K562 (cell line): Measurements from ENCODE around the gene AP2A2.

Experiments used
- CBX3 ChIP-seq, 2 experiments: IDR thresholded peaks; 1 replicate in 1 of 2; 2 replicates in 1 of 2; pipeline ENCODE4 v1.6.1; 2012; ENCODE audit warnings: inconsistent platforms in 2 of 2, low read length in 2 of 2, borderline replicate concordance in 1 of 2, control low read depth in 1 of 2
- CCAR2 ChIP-seq: fragments of 200-400 bp; formaldehyde crosslinking; IDR thresholded peaks from 2 replicates; pipeline ENCODE4 v1.6.1; 2017; ENCODE audit warnings: mild to moderate bottlenecking, low read depth, low read length
- CHD2 ChIP-seq: IDR thresholded peaks from 2 replicates; pipeline ENCODE4 v1.6.1; 2011; ENCODE audit warnings: low read depth, low read length
- EP300 ChIP-seq: IDR thresholded peaks from 2 replicates; pipeline ENCODE4 v1.6.1; 2012; ENCODE audit warnings: low read length, improper control_type of control experiment
- EZH2 ChIP-seq: IDR thresholded peaks from 2 replicates; pipeline ENCODE4 v1.6.1; 2012; ENCODE audit warnings: low read depth, mild to moderate bottlenecking, inconsistent platforms, low read length, borderline replicate concordance
- KLF1 ChIP-seq: fragments of 450-650 bp; IDR thresholded peaks from 2 replicates; pipeline ENCODE4 v1.6.1; 2016; ENCODE audit warnings: missing genetic modification characterization, missing compliant biosample characterization
- MAFF ChIP-seq: IDR thresholded peaks from 2 replicates; pipeline ENCODE4 v1.6.1; 2012; ENCODE audit warnings: low read length, improper control_type of control experiment
- TBP ChIP-seq: optimal IDR thresholded peaks from 2 replicates; pipeline ENCODE3; 2011; ENCODE audit warnings: low read depth, low read length, improper control_type of control experiment
- XRCC3 ChIP-seq: fragments of 450-650 bp; IDR thresholded peaks from 2 replicates; pipeline ENCODE4 v1.6.1; 2017; ENCODE audit warnings: mild to moderate bottlenecking, moderate library complexity
- TF ChIP-seq, protein P1 (sequence below): fragments of 250-450 bp; sonication (Bioruptor Pico); IDR thresholded peaks from 2 replicates; pipeline ENCODE4 v1.5.0; 2021; ENCODE audit warnings: mild to moderate bottlenecking, borderline replicate concordance
- TF ChIP-seq, protein P2 (sequence below), 3 experiments: IDR thresholded peaks in 2 of 3; conservative IDR thresholded peaks in 1 of 3; 2 replicates each; pipeline ENCODE4 v1.5.1; 2011 to 2012; ENCODE audit warnings: low read length in 3 of 3, mild to moderate bottlenecking in 3 of 3, control low read depth in 2 of 3, improper control_type of control experiment in 1 of 3, inconsistent platforms in 1 of 3, low read depth in 1 of 3, mixed read lengths in 1 of 3, moderate library complexity in 1 of 3; ENCODE audit not compliant: insufficient read depth in 2 of 3
- TF ChIP-seq, protein P3 (sequence below), 2 experiments: fragments of 450-650 bp in 1 of 2; sonication (generic) in 1 of 2; formaldehyde crosslinking; conservative IDR thresholded peaks; 2 replicates each; pipeline versions ENCODE4 v1.4.0 to v1.8.1; 2020 to 2022; ENCODE audit warnings: mild to moderate bottlenecking in 1 of 2, missing genetic modification reagents in 1 of 2
- TF ChIP-seq, protein P4 (sequence below): fragments of 450-650 bp; formaldehyde crosslinking; IDR thresholded peaks from 2 replicates; pipeline ENCODE4 v1.4.0; 2020; ENCODE audit warnings: mild to moderate bottlenecking, mixed read lengths

DNA sequence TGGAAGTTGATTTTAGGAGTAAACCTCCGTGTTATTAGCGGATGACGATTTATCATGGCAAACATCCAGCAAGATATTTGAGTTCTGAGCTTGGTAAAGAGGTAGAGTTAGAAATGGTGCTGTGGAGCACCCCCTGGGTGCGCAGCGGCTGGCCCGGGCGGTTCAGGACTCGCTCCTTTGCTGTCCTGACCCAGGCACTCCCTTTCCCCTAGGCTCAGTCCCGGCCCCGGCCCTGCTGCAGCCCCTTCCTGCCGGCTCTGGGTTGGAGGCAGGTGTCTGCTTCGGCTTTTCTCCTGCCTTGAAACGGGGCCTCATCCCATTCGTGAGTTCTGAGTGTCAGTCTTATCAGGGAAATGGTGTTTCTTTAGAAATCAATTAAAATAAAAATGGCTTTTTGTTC is 33.4 kb downstream of the AP2A2 start:
- TF ChIP-seq, protein P1, sequence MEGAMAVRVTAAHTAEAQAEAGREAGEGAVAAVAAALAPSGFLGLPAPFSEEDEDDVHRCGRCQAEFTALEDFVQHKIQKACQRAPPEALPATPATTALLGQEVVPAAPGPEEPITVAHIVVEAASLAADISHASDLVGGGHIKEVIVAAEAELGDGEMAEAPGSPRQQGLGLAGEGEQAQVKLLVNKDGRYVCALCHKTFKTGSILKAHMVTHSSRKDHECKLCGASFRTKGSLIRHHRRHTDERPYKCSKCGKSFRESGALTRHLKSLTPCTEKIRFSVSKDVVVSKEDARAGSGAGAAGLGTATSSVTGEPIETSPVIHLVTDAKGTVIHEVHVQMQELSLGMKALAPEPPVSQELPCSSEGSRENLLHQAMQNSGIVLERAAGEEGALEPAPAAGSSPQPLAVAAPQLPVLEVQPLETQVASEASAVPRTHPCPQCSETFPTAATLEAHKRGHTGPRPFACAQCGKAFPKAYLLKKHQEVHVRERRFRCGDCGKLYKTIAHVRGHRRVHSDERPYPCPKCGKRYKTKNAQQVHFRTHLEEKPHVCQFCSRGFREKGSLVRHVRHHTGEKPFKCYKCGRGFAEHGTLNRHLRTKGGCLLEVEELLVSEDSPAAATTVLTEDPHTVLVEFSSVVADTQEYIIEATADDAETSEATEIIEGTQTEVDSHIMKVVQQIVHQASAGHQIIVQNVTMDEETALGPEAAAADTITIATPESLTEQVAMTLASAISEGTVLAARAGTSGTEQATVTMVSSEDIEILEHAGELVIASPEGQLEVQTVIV (CRISPR knock-in tag) = no peak
- TF ChIP-seq TBP (no peak), CHD2 (no peak), MAFF (no peak), XRCC3 (no peak), CCAR2 (no peak), CBX3 (IDR thresholded peaks at IDR 0.05; ENCODE audit: borderline replicate concordance in 1 of 2, low read length in 2 of 2) (no peak), EZH2 (no peak), EP300 (no peak), KLF1 (tag) (no peak)
- TF ChIP-seq, protein P2, sequence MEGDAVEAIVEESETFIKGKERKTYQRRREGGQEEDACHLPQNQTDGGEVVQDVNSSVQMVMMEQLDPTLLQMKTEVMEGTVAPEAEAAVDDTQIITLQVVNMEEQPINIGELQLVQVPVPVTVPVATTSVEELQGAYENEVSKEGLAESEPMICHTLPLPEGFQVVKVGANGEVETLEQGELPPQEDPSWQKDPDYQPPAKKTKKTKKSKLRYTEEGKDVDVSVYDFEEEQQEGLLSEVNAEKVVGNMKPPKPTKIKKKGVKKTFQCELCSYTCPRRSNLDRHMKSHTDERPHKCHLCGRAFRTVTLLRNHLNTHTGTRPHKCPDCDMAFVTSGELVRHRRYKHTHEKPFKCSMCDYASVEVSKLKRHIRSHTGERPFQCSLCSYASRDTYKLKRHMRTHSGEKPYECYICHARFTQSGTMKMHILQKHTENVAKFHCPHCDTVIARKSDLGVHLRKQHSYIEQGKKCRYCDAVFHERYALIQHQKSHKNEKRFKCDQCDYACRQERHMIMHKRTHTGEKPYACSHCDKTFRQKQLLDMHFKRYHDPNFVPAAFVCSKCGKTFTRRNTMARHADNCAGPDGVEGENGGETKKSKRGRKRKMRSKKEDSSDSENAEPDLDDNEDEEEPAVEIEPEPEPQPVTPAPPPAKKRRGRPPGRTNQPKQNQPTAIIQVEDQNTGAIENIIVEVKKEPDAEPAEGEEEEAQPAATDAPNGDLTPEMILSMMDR (IDR thresholded peaks at IDR 0.05 in 2 of 3, conservative IDR thresholded peaks at IDR 0.05 in 1 of 3; ENCODE audit: insufficient read depth in 2 of 3, low read depth in 1 of 3, low read length in 3 of 3) = no peak
- TF ChIP-seq, protein P3, sequence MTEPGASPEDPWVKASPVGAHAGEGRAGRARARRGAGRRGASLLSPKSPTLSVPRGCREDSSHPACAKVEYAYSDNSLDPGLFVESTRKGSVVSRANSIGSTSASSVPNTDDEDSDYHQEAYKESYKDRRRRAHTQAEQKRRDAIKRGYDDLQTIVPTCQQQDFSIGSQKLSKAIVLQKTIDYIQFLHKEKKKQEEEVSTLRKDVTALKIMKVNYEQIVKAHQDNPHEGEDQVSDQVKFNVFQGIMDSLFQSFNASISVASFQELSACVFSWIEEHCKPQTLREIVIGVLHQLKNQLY (CRISPR knock-in tag; conservative IDR thresholded peaks at IDR 0.05) = no peak
- TF ChIP-seq, protein P4, sequence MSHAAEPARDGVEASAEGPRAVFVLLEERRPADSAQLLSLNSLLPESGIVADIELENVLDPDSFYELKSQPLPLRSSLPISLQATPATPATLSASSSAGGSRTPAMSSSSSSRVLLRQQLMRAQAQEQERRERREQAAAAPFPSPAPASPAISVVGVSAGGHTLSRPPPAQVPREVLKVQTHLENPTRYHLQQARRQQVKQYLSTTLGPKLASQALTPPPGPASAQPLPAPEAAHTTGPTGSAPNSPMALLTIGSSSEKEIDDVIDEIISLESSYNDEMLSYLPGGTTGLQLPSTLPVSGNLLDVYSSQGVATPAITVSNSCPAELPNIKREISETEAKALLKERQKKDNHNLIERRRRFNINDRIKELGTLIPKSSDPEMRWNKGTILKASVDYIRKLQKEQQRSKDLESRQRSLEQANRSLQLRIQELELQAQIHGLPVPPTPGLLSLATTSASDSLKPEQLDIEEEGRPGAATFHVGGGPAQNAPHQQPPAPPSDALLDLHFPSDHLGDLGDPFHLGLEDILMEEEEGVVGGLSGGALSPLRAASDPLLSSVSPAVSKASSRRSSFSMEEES (CRISPR knock-in tag) = no peak
